ENCODE measurements around the gene GPR37.

Gene GPR37, protein sequence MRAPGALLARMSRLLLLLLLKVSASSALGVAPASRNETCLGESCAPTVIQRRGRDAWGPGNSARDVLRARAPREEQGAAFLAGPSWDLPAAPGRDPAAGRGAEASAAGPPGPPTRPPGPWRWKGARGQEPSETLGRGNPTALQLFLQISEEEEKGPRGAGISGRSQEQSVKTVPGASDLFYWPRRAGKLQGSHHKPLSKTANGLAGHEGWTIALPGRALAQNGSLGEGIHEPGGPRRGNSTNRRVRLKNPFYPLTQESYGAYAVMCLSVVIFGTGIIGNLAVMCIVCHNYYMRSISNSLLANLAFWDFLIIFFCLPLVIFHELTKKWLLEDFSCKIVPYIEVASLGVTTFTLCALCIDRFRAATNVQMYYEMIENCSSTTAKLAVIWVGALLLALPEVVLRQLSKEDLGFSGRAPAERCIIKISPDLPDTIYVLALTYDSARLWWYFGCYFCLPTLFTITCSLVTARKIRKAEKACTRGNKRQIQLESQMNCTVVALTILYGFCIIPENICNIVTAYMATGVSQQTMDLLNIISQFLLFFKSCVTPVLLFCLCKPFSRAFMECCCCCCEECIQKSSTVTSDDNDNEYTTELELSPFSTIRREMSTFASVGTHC

GRCh38 chr7:124765401-124766352, at the start of gene GPR37:
Gene GPR37 (minus strand): TSS chr7:124765792. CDS start chr7:124764976, 816 bp downstream.
- peak; percentile 70 for DNase-seq

DNA sequence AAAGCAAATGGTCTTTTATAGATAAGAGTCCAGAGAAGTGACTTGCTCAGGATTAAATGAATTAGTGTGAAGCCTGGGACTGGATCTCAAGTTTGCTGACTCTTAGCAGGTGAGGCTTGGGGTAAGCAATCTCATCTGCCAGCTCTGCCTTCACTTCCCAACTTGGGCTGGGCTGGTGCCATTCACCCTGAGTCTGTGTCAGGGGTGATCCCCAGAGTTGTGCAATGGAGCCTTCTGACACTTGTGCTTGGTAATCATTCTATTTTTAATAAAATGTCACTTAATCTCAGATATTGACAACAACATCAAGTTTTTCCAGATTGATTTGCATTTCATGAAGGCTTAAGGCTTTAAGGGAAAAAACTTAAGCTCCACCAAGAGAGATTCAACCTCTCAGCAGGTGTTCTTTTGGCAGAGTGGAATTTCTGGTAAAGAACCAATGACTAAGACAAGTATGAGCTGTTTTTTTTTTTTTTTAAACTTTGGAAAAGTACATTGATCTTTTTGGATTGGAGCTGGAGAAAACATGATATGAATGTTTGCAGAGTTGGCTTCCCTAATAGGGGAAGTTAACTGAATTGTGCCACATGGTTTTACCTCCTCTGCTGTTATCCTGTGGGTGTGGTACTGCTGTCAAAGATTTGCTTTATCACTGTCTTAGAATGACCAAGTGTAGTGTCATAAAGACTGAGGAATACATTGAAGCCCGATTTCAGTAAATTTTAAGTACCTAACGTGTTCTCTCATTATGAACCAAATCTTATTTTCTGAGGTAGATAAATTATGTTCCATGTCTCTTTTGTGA, 48.6 kb upstream of the GPR37 start:
- DNase-seq = no peak

DNA sequence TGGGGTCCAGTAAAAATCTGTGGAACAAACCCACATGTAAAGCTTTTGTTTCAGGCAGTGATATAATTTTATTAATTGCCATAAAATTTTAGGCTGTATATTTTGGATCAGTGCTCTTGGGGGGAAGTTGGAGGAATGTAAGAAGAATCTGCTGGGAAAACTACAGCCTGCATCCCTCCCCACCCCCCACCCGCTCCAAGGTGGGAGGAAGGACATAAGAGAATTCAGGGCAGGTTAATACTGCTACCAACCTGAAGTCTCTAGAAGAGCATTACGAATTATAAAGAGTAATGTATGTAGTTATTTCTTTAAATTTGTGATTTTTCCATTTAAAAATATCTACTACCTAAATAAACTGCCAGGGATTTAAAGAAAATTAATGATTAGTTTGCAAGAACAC, 47.2 kb upstream of the GPR37 start:
- DNase-seq = no peak

DNA sequence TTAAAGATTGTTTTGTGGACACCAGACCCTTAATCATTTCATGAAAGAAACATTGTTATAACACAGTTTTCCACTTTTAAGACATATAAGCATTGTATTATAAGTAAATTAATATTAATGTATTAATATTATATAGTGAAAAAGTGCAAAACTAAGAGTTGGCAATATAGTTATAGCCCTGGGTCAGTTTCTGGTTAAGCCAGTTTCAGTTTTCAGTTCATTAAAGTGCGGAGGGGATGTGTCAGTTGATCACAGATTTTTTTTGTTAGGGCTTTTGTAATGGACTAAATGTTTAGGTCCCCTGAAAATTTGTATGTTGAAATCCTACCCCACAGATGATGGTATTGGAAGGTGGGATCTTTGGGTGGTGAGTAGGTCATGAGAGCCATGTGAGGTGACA, 45.7 kb upstream of the GPR37 start:
- DNase-seq = no peak

- no peak for DNase-seq
Measured at GRCh38 chr7:124810605-124811004, 45.0 kb upstream of the GPR37 start.

- DNase-seq = no peak
Measured at GRCh38 chr7:124808206-124808605, 42.6 kb upstream of the GPR37 start.

GRCh38 chr7:124801330-124801895, 35.8 kb upstream of the GPR37 start:
- peak; percentile 62 for DNase-seq

DNA sequence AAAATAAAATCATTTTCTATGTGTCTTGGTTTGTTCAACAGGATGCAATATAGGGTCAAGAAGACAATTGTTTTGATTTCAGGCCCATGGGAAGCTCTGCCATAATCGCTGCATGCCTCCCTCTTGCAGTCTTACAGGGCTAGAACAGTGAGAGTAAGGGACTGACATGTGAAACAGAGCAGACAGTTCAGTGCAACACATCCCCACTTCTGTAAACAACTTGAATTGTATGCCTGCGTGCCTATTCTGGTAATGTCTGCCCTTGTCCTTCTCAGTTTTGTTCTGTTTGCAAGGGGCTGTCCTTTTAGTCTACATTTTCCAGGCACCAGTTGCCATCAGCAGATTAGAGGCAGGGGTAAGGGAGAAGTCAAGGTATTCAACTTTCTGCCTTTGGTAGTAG, 34.8 kb upstream of the GPR37 start:
- DNase-seq = peak; percentile 71

DNA sequence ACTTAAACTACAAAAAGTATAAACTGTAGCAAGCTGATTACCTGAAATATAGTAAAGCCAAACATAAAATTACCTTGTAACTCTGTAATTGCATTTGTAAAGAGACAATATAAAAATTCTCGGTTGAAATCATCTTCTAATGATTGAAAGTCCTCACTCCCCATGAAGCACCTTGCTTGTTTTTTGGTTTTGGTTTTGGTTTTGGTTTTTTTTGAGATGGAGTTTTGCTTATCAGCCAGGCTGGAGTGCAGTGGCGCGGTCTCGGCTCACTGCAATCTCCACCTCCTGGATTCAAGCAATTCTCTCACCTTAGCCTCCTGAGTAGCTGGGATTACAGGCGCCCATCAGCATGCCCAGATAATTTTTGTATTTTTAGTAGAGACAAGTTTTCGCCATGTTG, 33.9 kb upstream of the GPR37 start:
- no peak for DNase-seq

DNA sequence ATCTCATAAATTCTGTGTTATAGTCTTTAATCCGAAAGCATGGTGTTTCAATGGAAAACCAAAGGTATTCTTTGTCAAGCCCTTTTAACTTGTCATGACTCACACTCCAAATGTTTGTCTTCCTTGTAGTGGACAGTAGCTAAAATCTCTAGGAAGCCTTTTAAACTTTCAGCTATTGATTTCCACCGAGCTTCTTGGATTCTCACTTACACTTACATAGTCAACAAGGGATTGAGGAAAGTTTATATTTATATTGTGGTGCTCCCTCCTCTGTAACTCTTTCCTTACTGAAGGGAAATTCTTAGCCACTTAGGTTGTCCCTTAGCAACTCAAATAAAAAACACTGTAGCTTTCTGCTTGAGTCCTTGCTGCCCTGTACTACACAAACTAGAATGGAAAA, 31.2 kb upstream of the GPR37 start:
- no peak for DNase-seq

DNA sequence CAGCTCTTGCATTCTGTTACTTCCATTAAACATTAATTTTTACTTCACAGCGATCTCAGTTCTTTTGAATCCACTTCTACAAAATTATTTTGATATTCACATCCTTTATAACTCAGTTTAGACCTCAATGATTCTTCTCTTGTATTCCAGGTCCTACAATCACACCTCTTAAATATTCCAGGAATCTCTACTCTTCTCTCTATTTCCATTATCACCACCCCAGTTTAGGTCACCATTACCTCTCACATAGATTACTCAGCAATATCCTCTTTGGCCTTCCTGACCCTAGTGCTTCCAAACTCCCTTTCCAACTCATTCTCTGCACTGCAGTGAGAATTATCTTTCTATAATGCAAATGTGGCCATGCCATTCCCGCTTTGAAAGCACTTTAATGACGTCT, 27.1 kb upstream of the GPR37 start:
- no peak for DNase-seq

GRCh38 chr7:124792002-124792401, 26.4 kb upstream of the GPR37 start:
- DNase-seq = no peak

- no peak for DNase-seq
Measured at GRCh38 chr7:124791426-124791825, 25.8 kb upstream of the GPR37 start.

DNA sequence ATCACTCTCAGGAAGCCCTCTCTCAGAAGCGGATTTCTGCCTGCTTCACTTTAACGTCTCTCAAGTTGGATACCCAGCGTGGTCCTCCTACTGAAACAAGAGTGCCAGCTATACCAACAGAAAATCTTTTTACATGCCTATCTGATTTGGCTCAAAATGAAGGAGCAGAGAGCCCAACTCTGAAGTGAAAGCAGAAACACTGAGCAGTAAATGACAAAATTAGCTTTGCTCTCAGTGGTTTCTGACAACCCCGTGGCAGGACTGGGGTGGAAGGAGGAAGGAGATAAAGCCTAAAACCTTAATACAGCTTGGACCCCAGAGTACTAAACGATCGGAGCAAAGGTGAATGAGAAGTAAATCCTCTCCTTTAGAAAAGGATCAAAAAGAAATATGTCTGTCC, 25.1 kb upstream of the GPR37 start:
- DNase-seq = no peak

GRCh38 chr7:124785994-124786393, 20.4 kb upstream of the GPR37 start:
- DNase-seq = no peak

- DNase-seq = peak; percentile 48
Measured at GRCh38 chr7:124784879-124785818, 19.6 kb upstream of the GPR37 start.

- no peak for DNase-seq
Measured at GRCh38 chr7:124783271-124783670, 17.7 kb upstream of the GPR37 start.

DNA sequence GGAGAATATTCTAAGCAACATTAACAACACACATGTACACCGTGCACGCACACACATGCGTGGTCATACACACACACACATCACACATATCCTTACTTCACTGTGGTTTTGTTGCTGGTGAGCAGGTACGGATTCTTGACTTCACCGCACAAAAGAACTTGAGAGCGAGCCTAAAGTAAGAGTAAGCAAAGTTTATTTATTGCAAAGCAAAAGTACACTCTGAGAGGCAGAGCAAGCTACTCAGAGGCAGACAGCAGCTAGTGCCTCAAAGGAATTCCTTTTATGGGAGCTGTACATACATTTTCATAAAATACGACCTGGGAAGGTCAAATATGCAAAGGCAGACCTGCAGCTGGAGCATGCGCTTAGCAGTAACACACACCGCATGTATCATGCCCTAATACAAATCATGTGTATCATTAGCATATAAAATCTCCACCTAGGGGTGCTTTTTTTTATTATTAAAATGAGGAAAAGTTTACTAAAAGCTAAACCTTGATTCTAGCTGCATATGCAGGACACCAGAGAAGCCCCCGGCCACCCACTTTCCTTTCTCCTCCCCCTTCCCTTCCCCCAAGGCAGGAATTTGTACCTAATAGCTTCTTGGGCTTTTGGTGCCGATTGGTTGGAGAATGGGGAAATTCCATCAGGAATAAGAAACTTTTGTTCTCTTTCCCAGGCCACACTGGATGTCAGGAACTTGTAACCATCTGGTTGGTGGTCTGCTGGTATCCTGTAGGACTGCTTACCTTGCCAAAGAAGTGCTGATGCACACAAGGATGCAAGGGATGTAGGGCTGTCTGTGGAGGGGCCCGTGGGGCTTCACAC, 16.5 kb upstream of the GPR37 start:
- DNase-seq = no peak

DNA sequence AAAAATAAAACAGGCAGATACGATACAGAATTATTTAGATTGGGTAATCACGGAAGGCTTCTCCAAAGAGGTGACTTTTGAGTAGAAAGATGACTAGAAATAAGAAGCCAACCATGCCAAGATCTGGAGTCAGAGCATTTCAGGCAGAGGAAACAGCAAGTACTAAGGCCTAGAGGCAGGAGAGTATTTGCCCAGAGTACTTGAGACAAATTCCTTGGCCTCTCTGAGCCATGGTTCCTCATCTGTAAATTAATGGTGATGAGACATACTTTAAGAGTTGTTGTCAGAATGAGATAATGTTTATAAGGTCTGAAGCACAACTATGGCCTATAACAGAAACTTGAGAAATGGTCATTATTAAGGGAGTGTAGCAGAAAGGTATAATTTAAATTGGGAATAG, 15.8 kb upstream of the GPR37 start:
- DNase-seq = no peak

- no peak for DNase-seq
Measured at GRCh38 chr7:124780608-124781007, 15.0 kb upstream of the GPR37 start.

All from NCI-H1694 (cell line).